ENCODE data around the gene RALGPS1.
"Not testable (repeated sequence)": the region's sequence is repeated elsewhere in the genome, so short reads cannot be mapped to it uniquely, and the experiment has no call there.

Gene RALGPS1

GRCh38 chr9:126988857-126989256 is 74.3 kb downstream of the RALGPS1 start:
- DNase-seq (ENCODE audit: low read depth in 3 of 3), result no peak

- DNase-seq (ENCODE audit: low read depth in 3 of 3), result no peak
Observed at GRCh38 chr9:126989847-126990842, 75.6 kb downstream of the RALGPS1 start.

GRCh38 chr9:126991183-126991582 is 76.6 kb downstream of the RALGPS1 start:
- no peak for DNase-seq (ENCODE audit: low read depth in 3 of 3)

- DNase-seq (ENCODE audit: low read depth in 3 of 3), result no peak
Observed at GRCh38 chr9:126992427-126992826, 77.8 kb downstream of the RALGPS1 start.

- DNase-seq (ENCODE audit: low read depth in 3 of 3), result no peak
Observed at GRCh38 chr9:126999315-127000068, 84.9 kb downstream of the RALGPS1 start.

GRCh38 chr9:127004946-127005769 is 90.6 kb downstream of the RALGPS1 start:
- DNase-seq (ENCODE audit: low read depth in 3 of 3), result peak in 2 of 3 experiments; percentile 36 to 42

GRCh38 chr9:127005770-127006314 is 91.3 kb downstream of the RALGPS1 start:
- no peak for DNase-seq (ENCODE audit: low read depth in 3 of 3)

GRCh38 chr9:127007638-127008037 is 93.1 kb downstream of the RALGPS1 start:
- DNase-seq (ENCODE audit: low read depth in 3 of 3), result no peak

GRCh38 chr9:127008076-127008475 is 93.5 kb downstream of the RALGPS1 start:
- no peak for DNase-seq (ENCODE audit: low read depth in 3 of 3)

GRCh38 chr9:127011772-127012171 is 97.2 kb downstream of the RALGPS1 start:
- no peak for DNase-seq (ENCODE audit: low read depth in 3 of 3)

- DNase-seq (ENCODE audit: low read depth in 3 of 3), result no peak
Observed at GRCh38 chr9:127012250-127012649, 97.7 kb downstream of the RALGPS1 start.

GRCh38 chr9:127013597-127013996 is 99.0 kb downstream of the RALGPS1 start:
- DNase-seq (ENCODE audit: low read depth in 3 of 3), result no peak

- no peak for DNase-seq (ENCODE audit: low read depth in 3 of 3)
Observed at GRCh38 chr9:127014216-127014909, 99.8 kb downstream of the RALGPS1 start.

GRCh38 chr9:127014910-127015540 is 100.4 kb downstream of the RALGPS1 start:
- DNase-seq (ENCODE audit: low read depth in 3 of 3), result no peak

GRCh38 chr9:127015921-127016512 is 101.4 kb downstream of the RALGPS1 start:
- no peak for DNase-seq (ENCODE audit: low read depth in 3 of 3)

GRCh38 chr9:127017979-127018378 is 103.4 kb downstream of the RALGPS1 start:
- DNase-seq (ENCODE audit: low read depth in 3 of 3), result not testable (repeated sequence)

- DNase-seq (ENCODE audit: low read depth in 3 of 3), result no peak
Observed at GRCh38 chr9:127018935-127019334, 104.4 kb downstream of the RALGPS1 start.

GRCh38 chr9:127020036-127020801 is 105.6 kb downstream of the RALGPS1 start:
- no peak for DNase-seq (ENCODE audit: low read depth in 3 of 3)

- no peak for DNase-seq (ENCODE audit: low read depth in 3 of 3)
Observed at GRCh38 chr9:127020802-127021078, 106.2 kb downstream of the RALGPS1 start.
